B cell (primary cell): ENCODE measurements around the gene ADAMTS18. TPM values are rescaled to one million over a fixed set of nuclear protein-coding genes. Genes with fewer than 3 reads are reported as not detected.

Experiments used
- ATAC-seq: fragments of 200-7000 bp; cut with Tn5 transposase; one replicate; pipeline ENCODE4 v1.10.0; 2021; ENCODE audit warnings: low read depth, mild to moderate bottlenecking, moderate number of reproducible peaks, moderate library complexity
- CTCF ChIA-PET: fragments of 350-600 bp; sonication (Branson Sonifier 250); formaldehyde crosslinking; loops from one replicate; lab custom pipeline; 2021; ENCODE audit warnings: antibody characterized with exemption, inconsistent platforms; lab: Charles Lee
- POLR2A ChIA-PET: fragments of 350-600 bp; sonication (Branson Sonifier 250); formaldehyde crosslinking; loops from one replicate; lab custom pipeline; 2021; ENCODE audit warnings: antibody characterized with exemption; lab: Charles Lee
- DNase-seq: peaks from one replicate; pipeline ENCODE4 v3.0.0; 2013
- H2AFZ ChIP-seq: 2 replicates; pipeline ENCODE4 v1.6.1; 2012; ENCODE audit warnings: mild to moderate bottlenecking, low read depth, low read length; ENCODE audit not compliant: insufficient read depth, poor library complexity, severe bottlenecking
- H3K27ac ChIP-seq, 2 donors: 1 replicate in 1 of 2; 2 replicates in 1 of 2; pipeline ENCODE4 v1.5.1; 2012 to 2013; ENCODE audit warnings: low read length in 2 of 2, mild to moderate bottlenecking in 2 of 2, moderate library complexity in 1 of 2
- H3K27me3 ChIP-seq, 4 experiments: fragments of 200-600 bp in 1 of 4; sonication (generic) in 1 of 4; replicated peaks in 1 of 4; 1 replicate in 2 of 4; 2 replicates in 2 of 4; pipeline versions ENCODE4 v1.6.1 to v1.7.0; 2013 to 2016; ENCODE audit warnings: low read length in 3 of 4, mild to moderate bottlenecking in 2 of 4, mixed read lengths in 1 of 4, moderate library complexity in 1 of 4; ENCODE audit not compliant: insufficient read depth in 4 of 4, control insufficient read depth in 3 of 4; ENCODE audit errors: control extremely low read depth in 1 of 4
- H3K36me3 ChIP-seq, 2 experiments: replicated peaks in 1 of 2; 1 replicate in 1 of 2; 2 replicates in 1 of 2; pipeline versions ENCODE4 v1.6.1 to v1.7.1; 2013; ENCODE audit warnings: low read length in 1 of 2; ENCODE audit not compliant: insufficient read depth in 2 of 2, control insufficient read depth in 1 of 2; ENCODE audit errors: control extremely low read depth in 1 of 2, extremely low read depth in 1 of 2
- H3K4me1 ChIP-seq, 2 donors: fragments of 200-600 bp in 1 of 2; sonication (generic) in 1 of 2; 1 replicate in 1 of 2; 2 replicates in 1 of 2; pipeline versions ENCODE4 v1.5.1 to v1.6.1; 2013 to 2017; ENCODE audit warnings: low read length in 2 of 2; ENCODE audit not compliant: control insufficient read depth in 2 of 2, insufficient read depth in 2 of 2
- H3K4me2 ChIP-seq: replicated peaks from 2 replicates; pipeline ENCODE3; 2012; ENCODE audit warnings: mild to moderate bottlenecking, low read depth, low read length; ENCODE audit not compliant: poor library complexity, severe bottlenecking
- H3K4me3 ChIP-seq, 5 experiments: fragments of 200-600 bp in 1 of 5; sonication (generic) in 1 of 5; 1 replicate in 3 of 5; 2 replicates in 2 of 5; pipeline versions ENCODE4 v1.5.1 to v1.7.0; 2011 to 2016; ENCODE audit warnings: low read length in 4 of 5, mild to moderate bottlenecking in 4 of 5, low read depth in 2 of 5, control low read depth in 1 of 5, moderate library complexity in 1 of 5; ENCODE audit not compliant: insufficient read depth in 1 of 5; ENCODE audit errors: control extremely low read depth in 1 of 5, extremely low read depth in 1 of 5
- H3K79me2 ChIP-seq: fragments of 200-600 bp; sonication (generic); one replicate; pipeline ENCODE4 v1.6.0; 2016; ENCODE audit warnings: low read length; ENCODE audit not compliant: control insufficient read depth, insufficient read depth
- H3K9ac ChIP-seq: fragments of 200-600 bp; sonication (generic); 2 replicates; pipeline ENCODE4 v1.6.1; 2017; ENCODE audit warnings: mild to moderate bottlenecking, low read length, moderate library complexity
- H3K9me3 ChIP-seq, 3 donors: one replicate each; pipeline versions ENCODE4 v1.6.1 to v1.7.1; 2013; ENCODE audit warnings: low read length in 2 of 3; ENCODE audit not compliant: control insufficient read depth in 2 of 3, insufficient read depth in 1 of 3; ENCODE audit errors: control extremely low read depth in 1 of 3
- H4K20me1 ChIP-seq: 2 replicates; pipeline ENCODE4 v1.6.0; 2012; ENCODE audit warnings: mild to moderate bottlenecking, low read length; ENCODE audit not compliant: insufficient read depth, control insufficient read depth, poor library complexity, severe bottlenecking
- H3K27ac Mint-ChIP-seq: one replicate; pipeline ENCODE4 v1.8.0; 2021; ENCODE audit warnings: mixed read lengths
- H3K27me3 Mint-ChIP-seq: one replicate; pipeline ENCODE4 v1.8.0; 2021; ENCODE audit warnings: mixed read lengths
- H3K4me1 Mint-ChIP-seq: one replicate; pipeline ENCODE4 v1.8.0; 2021; ENCODE audit warnings: mixed read lengths
- H3K4me3 Mint-ChIP-seq: one replicate; pipeline ENCODE4 v1.8.0; 2021; ENCODE audit warnings: mixed read lengths
- H3K9me3 Mint-ChIP-seq: one replicate; pipeline ENCODE4 v1.8.0; 2022; ENCODE audit warnings: mixed read lengths; ENCODE audit not compliant: insufficient read depth
- CTCF ChIP-seq: fragments of 200-600 bp; IDR thresholded peaks from one replicate; pipeline ENCODE4 v1.8.0; 2022; ENCODE audit warnings: antibody characterized with exemption, mild to moderate bottlenecking
- EZH2 ChIP-seq: IDR thresholded peaks from 2 replicates; pipeline ENCODE4 v1.6.1; 2012; ENCODE audit warnings: borderline replicate concordance, low read depth, mild to moderate bottlenecking, moderate library complexity, low read length; ENCODE audit not compliant: insufficient read depth, poor library complexity, severe bottlenecking
- WGBS: methylation state at CpG from one replicate; pipeline ENCODE4 v1.1.5; 2013; ENCODE audit warnings: missing lambda C conversion rate; ENCODE audit not compliant: insufficient coverage; 5-methylcytosine and 5-hydroxymethylcytosine counted together
- intact Hi-C: fragments of 100-400 bp; cut with micrococcal nuclease; formaldehyde crosslinking; loops from one replicate; pipeline ENCODE4 v1.10.0; 2022
- polyA plus RNA-seq: library from polyadenylated mRNA; depleted of rRNA; stranded (reverse); fragments of >200 nt; gene quantifications from 2 replicates; pipeline ENCODE4 v1.2.3, GENCODE V29; 2012
- total RNA-seq, 2 donors: library from RNA; stranded (reverse); fragments of 120-200 nt in 1 of 2; gene quantifications; 1 replicate in 1 of 2; 2 replicates in 1 of 2; pipeline versions ENCODE4 v1.2.3 to v1.2.4, GENCODE V29; 2013 to 2022

Gene ADAMTS18
- total and polyA plus RNA-seq, 2 donors (not counting 1 experiment from before 2014, with no cell fraction given): not detected

- WGBS: no CpG with 5 or more reads among the region's 2 CpGs
- CTCF ChIA-PET: interaction anchor here (0.6 kb wide), 1 partner anchor 40 kb away, joined by 3 read pairs; no protein-coding TSS in a partner anchor
- TF ChIP-seq CTCF: no peak
- no peak for TF ChIP-seq EZH2
- no peak overlapping the region for H3K4me3 Mint-ChIP-seq
- no peaks in the 10 kb centered on the region for H4K20me1 ChIP-seq
- POLR2A ChIA-PET: no interaction called here
- H3K27me3 ChIP-seq: no peaks in the 10 kb centered on the region
- H3K4me2 ChIP-seq: no peak overlapping the region
- peaks cover 3% of the 10 kb centered on the region for H3K27me3 Mint-ChIP-seq
- H3K9me3 Mint-ChIP-seq: no peaks in the 10 kb centered on the region
- no peak overlapping the region for H2AFZ ChIP-seq
- no peaks in the 10 kb centered on the region for H3K36me3 ChIP-seq
- H3K9me3 ChIP-seq: no peaks in the 10 kb centered on the region
- H3K4me3 ChIP-seq: no peak overlapping the region
- intact Hi-C loops: no loop called here
- no peaks in the 10 kb centered on the region for H3K4me1 ChIP-seq
- no peaks in the 10 kb centered on the region for H3K4me1 Mint-ChIP-seq
- ATAC-seq (no peak), DNase-seq (no peak)
- no peaks in the 10 kb centered on the region for H3K79me2 ChIP-seq
- H3K9ac ChIP-seq: no peak overlapping the region
- H3K27ac Mint-ChIP-seq: no peak overlapping the region
- no peak overlapping the region for H3K27ac ChIP-seq
Measured at GRCh38 chr16:77336637-77337036, 98.2 kb downstream of the ADAMTS18 start.

- no peak overlapping the region for H3K4me3 Mint-ChIP-seq
- Histone ChIP-seq H3K27ac (no peak overlapping the region), H4K20me1 (no peaks in the 10 kb centered on the region), H3K79me2 (no peaks in the 10 kb centered on the region), H3K9me3 (no peaks in the 10 kb centered on the region), H3K27me3 (no peaks in the 10 kb centered on the region), H2AFZ (no peak overlapping the region), H3K36me3 (no peaks in the 10 kb centered on the region), H3K9ac (no peak overlapping the region), H3K4me2 (no peak overlapping the region), H3K4me3 (no peak overlapping the region), H3K4me1 (no peaks in the 10 kb centered on the region)
- ChIA-PET POLR2A (no interaction called here), CTCF (no interaction called here)
- H3K27ac Mint-ChIP-seq: no peak overlapping the region
- 88% methylated on average over 12 of the region's 12 CpGs for WGBS
- ATAC-seq: no peak
- no peaks in the 10 kb centered on the region for H3K9me3 Mint-ChIP-seq
- intact Hi-C loops: no loop called here
- no peaks in the 10 kb centered on the region for H3K4me1 Mint-ChIP-seq
- no peak for DNase-seq
- no peak for TF ChIP-seq CTCF
- no peak for TF ChIP-seq EZH2
- H3K27me3 Mint-ChIP-seq: peaks cover 3% of the 10 kb centered on the region
Measured at GRCh38 chr16:77335652-77336234, 99.1 kb downstream of the ADAMTS18 start.
